ENCODE measurements around the gene SOX9.
"Not testable (repeated sequence)": the region's sequence is repeated elsewhere in the genome, so short reads cannot be mapped to it uniquely, and the experiment has no call there.

The SOX9 gene

GRCh38 chr17:72128039-72128438 is 7.2 kb downstream of the SOX9 start:
- no peak for DNase-seq

- no peak for DNase-seq
Measured at GRCh38 chr17:72134608-72135394, 14.0 kb downstream of the SOX9 start.

GRCh38 chr17:72135546-72136325 is 14.9 kb downstream of the SOX9 start:
- DNase-seq, result no peak

GRCh38 chr17:72136692-72137091 is 15.9 kb downstream of the SOX9 start:
- no peak for DNase-seq

- no peak for DNase-seq
Measured at GRCh38 chr17:72137161-72137560, 16.3 kb downstream of the SOX9 start.

GRCh38 chr17:72139212-72139611 is 18.4 kb downstream of the SOX9 start:
- DNase-seq, result no peak

GRCh38 chr17:72141336-72141735 is 20.5 kb downstream of the SOX9 start:
- DNase-seq, result no peak

- not testable (repeated sequence) for DNase-seq
Measured at GRCh38 chr17:72142097-72142496, 21.3 kb downstream of the SOX9 start.

GRCh38 chr17:72142614-72143013 is 21.8 kb downstream of the SOX9 start:
- DNase-seq, result no peak

GRCh38 chr17:72143245-72143644 is 22.4 kb downstream of the SOX9 start:
- no peak for DNase-seq

- no peak for DNase-seq
Measured at GRCh38 chr17:72144101-72144500, 23.3 kb downstream of the SOX9 start.

GRCh38 chr17:72145562-72145961 is 24.7 kb downstream of the SOX9 start:
- no peak for DNase-seq

- DNase-seq, result no peak
Measured at GRCh38 chr17:72145962-72146361, 25.1 kb downstream of the SOX9 start.

- DNase-seq, result no peak
Measured at GRCh38 chr17:72146371-72146770, 25.6 kb downstream of the SOX9 start.

GRCh38 chr17:72150632-72151460 is 30.0 kb downstream of the SOX9 start:
- DNase-seq, result no peak

GRCh38 chr17:72151565-72152386 is 31.0 kb downstream of the SOX9 start:
- no peak for DNase-seq

- DNase-seq, result no peak
Measured at GRCh38 chr17:72152387-72152929, 31.6 kb downstream of the SOX9 start.

- DNase-seq, result no peak
Measured at GRCh38 chr17:72158895-72159885, 38.4 kb downstream of the SOX9 start.

- DNase-seq, result no peak
Measured at GRCh38 chr17:72162569-72162968, 41.7 kb downstream of the SOX9 start.

- no peak for DNase-seq
Measured at GRCh38 chr17:72163474-72163873, 42.7 kb downstream of the SOX9 start.
